Measurements from ENCODE around the gene MEIOSIN. TPM values are rescaled to one million over a fixed set of nuclear protein-coding genes. Genes with fewer than 3 reads are reported as not detected.
"Not testable (repeated sequence)": the region's sequence is repeated elsewhere in the genome, so short reads cannot be mapped to it uniquely, and the experiment has no call there.

The MEIOSIN gene
- total RNA-seq, 1 donor from 2014 or later = not detected

DNA sequence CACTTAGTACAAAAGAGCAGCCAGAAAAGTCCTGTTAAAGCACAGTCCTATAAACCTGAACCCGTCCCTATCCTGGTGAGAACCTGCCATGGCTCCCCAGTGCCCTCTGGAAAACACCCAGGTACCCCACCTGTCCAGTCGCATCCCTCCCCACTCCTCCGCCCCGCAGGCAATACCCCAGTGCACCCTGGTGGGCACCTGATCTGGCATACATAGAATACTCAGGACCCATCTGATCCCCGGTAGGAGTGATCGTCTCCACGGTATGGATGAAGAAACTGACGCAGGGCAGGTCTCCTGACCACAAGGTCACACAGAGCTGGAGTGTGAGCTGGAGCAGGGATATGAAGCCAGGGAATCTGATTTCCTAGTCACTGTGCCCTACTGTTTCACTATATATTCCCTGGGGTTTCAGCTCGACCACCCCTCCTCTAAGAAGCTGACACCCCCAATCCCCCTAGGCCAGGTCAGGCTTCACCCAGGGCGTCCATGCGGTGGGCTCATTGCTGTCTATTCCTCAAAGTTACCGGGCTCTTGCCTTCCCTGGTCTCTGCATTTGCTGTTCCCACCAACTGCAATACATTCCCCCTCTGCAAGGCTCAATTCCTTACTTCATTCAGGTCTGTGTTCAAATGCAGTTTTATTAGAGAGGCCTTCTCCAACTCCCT is 15.1 kb upstream of the MEIOSIN start:
- DNase-seq = peak; percentile 20

DNA sequence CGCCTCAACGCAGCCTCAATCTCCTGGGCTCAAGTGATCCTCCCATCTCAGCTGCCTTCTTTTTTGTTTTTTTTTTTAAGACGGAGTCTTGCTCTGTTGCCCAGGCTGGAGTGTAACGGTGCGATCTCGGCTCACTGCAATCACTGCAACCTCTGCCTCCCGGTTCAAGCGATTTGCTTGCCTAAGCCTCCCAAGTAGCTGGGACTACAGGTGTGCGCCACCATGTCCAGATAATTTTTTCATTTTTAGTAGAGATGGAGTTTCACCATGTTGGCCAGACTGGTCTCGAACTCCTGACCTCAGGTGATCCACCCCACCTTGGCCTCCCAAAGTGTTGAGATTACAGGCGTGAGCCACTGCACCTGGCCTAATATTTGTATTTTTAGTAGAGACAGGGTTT is 13.2 kb upstream of the MEIOSIN start:
- DNase-seq = not testable (repeated sequence)

DNA sequence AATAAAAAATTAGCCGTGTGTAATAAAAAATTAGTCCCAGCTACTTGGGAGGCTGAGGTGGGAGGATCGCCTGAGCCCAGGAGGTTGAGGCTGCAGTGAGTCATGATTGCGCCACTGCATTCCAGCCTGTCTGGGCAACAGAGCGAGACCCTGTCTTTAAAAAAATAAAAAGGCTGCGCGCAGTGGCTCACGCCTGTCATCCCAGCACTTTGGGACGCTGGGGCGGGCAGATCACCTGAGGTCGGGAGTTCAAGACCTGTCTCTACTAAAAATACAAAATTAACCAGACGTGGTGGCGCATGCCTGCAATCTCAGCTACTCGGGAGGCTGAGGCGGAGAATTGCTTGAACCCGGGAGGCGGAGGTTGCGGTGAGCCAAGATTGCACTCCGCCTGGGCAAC is 4.6 kb upstream of the MEIOSIN start:
- not testable (repeated sequence) for DNase-seq

DNA sequence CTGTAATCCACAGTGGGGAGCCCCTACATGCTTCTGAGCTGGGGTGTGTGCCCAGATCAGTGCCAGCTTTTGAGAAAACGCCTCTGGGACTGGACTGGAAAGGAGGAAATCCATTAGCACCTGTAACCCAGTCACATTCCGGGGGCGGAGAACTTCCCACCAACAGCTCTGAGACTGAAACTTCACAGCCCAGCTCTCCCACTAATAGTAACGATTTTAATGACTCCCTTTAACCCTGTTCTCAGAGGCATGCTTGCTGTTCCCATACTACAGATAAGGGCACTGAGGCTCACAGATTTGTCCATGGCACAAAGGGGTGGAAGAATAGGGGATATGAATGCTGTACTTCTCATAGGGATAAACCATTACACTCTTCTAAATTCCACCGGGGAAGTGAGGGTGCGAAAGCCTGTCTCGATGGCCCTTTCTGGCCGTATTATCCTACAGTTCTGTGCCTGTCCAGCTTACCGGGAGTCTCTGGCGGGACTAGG is 3.4 kb upstream of the MEIOSIN start:
- DNase-seq = peak; percentile 55

DNA sequence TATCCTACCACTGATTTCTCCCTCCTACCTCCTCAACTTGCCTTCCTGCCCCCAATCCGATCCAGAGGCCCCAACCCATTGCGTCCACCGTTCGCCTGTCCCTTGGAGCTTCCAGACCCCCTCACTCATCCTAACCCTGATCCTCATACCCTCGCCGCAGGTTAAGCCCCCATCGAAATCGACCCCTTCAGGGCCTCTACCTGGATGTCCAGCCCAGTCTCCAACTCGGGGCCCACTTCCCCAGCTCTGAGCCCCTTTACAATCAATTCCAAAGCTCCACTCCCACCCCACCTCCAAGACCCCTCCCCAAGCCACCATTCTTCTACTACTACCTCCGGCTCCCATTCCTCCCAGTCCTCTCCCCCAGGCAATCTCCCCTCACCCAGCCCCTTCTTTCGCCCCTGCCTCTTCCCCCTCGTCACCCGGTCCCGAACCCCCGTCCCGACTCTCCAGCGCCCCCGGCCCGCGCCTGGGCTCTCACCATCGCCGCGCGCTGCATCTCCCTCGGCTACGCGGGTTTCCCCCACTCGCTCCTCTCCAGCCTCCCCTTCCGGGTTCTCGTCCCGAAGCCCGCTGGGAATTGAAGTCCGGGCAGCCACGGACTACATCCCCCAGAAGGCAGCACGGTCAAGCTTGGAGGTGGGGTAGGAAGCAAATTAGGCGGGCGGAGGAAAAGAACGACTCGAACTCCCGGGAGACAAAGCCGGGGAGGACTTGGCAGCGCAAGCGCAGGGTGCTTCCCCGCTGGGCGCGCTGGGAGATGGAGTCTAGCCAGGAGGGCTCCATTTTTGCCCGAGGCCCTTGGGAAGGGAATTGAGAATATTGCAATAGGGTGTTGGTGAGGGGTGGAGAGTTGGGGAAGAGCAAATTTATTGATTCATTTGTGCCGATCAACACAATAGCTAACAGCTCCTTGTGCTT is 2.6 kb upstream of the MEIOSIN start, which contains the start of gene FBXO46:
TSS of gene FBXO46 (minus strand) at position 529 of the 921 bp plus-strand sequence. CDS start 17,401 bp downstream, outside the sequence.
- peak; percentile 98 for DNase-seq

DNA sequence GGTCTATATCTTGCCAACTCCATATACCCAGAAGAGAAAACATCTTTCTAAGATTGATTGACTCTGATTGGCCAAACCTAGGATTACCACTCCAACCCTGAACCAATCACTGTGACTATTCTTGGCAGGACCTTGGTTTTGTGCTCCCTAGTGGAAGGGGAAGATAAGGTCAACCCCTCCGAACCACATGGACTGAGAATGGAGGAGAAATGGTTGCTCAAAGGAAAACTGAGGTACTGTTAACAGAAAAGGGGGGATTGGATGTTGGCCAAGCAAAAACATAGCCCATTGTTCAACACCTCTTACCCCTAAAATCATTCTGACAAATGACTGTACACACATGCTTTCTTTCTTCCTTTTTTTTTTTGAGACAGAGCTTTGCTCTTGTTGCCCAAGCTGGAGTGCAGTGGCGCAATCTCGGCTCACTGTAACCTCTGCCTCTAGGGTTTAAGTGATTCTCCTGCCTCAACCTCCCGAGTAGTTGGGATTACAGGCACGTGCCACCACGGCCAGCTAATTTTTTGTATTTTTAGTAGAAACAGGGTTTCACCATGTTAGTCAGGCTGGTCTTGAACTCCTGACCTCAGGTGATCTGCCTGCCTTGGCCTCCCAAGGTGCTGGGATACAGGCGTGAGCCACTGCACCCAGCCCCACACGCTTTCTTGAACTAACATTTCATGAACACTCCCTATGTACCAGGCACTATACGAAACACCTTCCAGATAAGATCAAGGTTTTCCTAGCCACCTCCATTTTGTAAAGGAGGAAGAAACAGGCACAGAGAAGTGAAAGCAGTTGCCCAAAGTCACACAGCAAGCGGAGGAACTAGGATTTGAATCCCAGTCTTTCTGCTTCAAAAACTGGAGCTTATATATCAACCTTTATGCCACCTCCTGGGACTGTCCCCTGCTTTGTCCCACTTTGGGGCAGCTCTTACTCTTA is 6.5 kb downstream of the MEIOSIN start:
- no peak for DNase-seq

DNA sequence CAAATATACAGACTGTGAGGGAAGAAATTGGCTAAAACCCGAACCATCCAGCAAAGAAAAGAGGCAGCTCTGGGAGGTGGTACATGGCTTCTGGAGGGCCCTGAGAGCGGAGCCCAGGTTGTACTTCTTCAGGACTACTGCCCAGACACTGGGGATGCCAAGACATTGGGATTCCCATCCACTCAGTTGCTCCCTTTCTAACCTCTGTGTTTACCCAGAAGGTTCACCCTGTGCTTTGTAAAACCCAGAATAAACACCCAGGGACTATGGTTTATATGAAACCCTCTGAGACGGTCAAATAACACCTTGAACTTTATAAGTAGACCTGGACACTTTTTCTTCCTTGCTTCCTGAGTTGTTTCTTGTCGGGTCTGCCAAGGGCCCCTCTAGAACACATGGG is 9.7 kb downstream of the MEIOSIN start:
- DNase-seq = no peak

DNA sequence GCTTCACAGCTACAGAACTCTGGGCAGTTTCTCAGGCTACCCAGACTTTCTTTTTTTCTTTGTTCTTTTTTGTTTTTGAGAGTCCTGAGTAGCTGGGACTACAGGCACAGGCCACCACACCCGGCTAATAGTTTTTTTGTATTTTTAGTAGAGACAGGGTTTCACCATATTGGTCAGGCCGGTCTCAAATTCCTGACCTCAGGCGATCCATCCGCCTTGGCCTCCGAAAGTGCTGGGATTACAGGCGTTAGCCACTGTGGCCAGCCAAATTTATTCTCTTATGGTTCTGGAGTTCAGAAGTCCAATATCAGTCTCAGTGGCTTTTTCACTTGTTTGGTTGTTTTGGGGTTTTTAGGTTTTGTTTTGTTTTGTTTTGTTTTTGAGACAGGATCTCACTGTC is 12.4 kb downstream of the MEIOSIN start:
- DNase-seq = no peak

DNA sequence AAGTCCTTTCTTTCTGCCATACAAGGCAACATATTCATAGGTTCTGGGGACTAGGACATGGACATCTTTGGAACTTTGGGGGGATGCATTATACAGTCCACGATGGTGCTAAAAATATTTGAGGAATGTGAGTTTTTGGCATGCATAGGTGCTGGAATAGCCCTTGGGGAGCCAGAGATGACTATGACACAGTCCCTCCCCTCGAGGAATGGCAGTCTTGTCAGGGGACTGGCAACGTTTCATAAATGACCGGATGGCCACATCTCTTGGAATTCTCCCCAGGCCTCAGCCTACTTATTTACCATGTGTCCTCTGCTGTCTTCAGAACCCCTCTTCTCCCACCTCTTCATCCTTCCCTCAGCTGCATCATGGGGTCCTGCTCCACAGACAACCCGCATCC is 13.6 kb downstream of the MEIOSIN start:
- DNase-seq = no peak

DNA sequence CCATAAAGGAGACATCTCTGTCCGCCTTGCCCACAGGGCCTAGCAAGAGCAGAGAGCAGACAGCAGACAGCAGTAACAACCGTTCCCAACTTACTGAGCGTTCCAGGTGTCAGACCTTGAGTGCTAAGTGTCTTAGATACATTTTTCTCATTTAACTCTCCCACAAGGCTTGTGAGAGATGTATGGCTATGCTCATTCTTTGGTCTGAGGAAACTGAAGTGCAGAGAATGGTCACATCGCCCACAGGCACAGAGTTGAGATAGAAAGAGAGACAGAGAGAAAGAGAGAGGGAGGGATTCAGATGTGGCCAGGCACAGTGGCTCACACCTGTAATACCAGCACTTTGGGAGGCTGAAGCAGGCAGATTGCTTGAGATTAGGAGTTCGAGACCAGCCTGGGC is 14.3 kb downstream of the MEIOSIN start:
- no peak for DNase-seq

DNA sequence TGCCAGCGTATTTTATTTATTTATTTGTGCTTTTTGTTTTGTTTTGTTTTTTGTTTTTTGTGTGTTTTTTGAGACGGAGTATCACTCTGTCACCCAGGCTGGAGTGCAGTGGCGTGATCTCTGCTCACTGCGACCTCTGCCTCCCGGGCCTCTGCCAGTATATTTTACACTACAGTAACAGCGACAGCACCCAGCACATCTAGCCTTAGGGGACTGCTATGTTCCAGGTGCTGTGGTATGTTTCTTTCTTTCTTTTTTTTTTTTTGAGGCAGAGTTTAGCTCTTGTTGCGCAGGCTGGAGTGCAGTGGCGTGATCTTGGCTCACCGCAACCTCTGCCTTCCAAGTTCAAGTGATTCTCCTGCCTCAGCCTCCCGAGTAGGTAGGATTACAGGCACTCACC is 18.2 kb downstream of the MEIOSIN start:
- not testable (repeated sequence) for DNase-seq

DNA sequence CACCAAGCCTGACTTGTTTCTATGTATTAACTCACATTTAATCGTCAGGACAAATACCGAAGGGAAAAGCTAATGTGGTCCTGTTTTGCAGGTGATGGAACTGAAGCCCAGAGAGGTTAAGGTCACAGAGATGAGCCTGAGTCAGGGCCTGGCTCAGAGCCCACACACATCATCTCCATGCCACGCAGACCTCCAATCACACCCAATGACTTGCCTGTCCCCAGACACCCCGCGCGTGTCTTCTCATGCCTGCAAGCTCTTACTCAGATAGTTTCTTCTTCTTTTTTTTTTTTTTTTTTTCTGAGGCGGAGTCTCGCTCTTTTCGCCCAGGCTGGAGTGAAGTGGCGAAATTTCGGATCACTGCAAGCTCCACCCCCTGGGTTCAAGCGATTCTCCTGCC is 19.4 kb downstream of the MEIOSIN start:
- no peak for DNase-seq

DNA sequence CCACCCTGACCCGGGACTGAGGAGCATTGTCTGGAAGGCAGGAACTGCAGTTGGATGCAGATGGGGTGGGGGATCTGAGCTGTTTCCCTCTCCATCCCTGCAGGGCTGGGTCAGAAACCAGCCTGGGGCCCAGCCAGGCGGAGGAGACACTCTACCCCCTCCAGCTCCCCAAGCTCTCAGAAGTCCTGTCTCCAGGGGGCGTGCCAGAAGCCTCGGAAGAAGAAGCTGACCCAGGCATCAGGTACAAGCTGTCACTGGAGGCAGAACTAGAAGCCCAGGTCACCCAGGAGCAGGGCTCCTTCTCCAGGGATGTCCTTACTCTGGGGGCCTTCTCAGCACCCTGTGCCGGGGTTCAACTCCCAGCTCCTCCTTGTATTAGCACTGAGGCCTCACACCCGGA is 20.3 kb downstream of the MEIOSIN start:
- no peak for DNase-seq

DNA sequence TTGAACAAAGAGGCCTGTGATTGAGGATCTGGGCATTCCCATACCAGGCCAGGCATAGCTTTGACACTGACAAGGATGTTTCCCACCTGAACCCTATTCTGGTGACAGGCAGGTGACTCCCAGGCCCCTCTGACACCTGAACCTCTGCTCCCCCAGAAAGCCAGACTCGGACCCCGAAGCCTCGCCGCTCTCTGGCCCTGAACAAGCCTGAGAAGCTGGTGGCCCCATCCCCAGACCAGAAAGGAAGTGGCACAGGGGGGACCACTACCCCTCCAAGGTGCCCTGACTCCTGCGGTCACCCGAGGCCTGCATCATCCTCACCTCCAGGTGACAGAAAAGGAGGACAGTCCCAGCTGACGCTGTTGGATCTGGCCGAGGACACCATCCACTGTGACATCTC is 21.1 kb downstream of the MEIOSIN start:
- DNase-seq = no peak

DNA sequence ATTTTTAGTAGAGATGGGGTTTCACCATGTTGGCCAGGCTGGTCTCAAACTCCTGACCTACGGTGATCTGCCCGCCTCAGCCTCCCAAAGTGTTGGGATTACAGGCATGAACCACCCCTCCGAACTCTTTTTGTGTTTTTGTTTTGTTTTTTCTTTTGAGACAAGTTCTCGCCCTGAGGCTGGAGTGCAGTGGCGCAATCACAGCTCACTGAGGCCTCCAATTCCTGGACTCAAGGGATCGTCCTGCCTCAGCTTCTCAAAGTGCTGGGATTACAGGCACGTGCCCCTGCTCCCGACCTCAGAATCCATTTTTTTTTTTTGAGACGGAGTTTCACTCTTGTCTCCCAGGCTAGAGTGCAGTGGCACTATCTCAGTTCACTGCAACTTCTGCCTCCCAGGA is 24.5 kb downstream of the MEIOSIN start:
- no peak for DNase-seq

DNA sequence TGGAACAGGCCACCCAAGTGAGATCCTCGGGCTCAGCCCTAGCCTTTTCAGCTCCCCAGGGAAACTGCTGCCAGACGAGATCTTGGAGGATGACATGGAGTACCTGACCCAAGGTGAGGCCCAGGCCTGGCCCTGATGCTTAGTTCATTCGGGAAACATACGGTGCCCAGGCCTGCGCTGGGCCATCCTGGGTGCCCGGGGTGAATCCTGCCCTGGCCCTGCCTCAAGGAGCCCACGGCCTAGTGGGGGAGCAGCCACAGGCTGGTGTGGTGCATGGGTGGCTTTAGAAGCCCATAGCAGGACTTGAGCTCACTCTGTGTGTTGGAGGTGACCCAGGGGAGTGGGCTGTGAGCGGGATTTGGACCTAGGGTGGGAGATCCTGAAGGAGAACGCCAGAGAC is 25.7 kb downstream of the MEIOSIN start:
- DNase-seq = no peak

DNA sequence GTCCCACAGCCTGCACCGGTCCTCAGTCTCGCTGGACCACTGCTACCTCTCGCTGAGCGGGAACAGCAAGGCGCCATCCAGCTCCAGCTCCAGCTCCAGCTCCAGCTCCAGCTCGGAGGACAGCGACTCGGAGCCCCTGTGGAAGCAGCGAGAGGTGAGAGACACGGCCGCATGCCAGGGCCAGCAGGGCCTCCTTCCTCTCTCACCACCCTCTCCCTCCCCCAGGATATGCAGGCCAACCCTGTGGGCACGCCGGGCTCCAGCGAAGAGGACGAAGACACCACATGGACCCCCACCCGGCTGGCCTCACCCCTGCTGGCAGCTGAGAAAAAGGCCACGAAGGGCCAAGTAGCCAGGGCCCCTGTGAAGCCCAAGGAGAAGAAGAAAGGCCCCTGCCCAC is 28.5 kb downstream of the MEIOSIN start:
- DNase-seq = no peak

DNA sequence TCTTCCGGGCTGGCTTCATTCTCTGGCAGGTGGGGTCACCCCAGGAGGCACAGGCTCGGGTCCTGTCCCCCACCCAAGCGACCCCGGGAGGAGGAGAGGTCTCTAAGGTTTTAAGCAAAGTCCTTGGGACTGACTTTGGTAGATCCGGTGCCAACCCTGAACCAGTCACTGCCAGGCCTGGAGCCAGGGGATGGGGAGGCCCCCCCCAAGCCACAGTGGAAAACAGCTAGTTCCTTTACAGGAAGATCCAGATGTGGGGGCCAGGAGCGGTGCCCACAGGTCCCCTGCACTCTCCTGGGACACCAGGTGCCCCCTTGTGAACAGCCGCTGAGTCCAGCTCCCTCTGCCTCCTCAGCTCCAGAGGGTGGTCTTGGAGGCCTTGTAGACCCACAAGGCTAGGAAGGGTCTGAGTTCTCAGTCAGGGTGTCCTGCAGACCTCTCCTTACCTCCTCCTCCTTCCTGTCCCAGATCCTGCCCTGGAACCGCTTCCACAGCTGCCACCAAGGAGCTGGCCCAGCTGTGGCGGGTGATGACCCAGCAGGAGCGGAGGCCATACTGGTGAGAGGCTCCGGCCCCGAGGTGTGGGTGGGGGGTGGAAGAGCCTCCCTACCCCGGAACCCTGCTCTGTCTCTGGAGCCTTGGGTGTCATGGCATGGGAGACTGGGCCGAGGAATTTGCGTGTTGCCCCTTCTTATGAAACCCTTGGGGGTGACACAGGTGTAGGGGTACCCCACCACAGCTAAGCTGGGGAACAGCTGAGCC is 29.8 kb downstream of the MEIOSIN start:
- DNase-seq = no peak

DNA sequence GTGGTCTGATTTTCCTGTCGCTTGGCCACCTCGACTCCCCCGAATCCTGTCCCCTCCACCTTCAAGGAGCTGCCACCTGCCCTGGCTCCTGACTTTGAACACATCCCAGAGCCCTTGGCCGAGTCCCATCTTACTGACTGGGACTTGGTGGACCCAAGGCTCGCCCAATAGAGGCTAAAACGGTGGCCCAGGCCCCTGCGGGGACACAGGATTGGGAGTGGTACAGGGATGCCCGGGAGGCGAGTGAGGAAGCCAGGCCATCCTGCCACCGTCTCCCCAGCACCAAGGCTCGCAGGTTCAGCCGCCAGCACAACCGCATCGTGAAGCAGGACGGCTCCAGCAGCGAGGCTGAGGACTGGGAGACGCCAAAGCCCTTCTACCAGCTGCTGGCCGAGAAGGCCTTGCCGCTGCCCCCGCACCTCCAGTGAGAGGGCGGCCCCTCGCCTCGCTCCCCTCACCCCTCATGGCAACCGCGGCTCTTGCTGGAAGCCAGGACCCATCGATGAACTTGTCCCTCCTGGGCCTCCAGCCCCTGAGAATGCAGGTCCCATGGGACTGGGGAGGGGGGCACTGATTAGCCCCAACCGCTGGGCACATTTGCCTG is 30.6 kb downstream of the MEIOSIN start:
- no peak for DNase-seq

DNA sequence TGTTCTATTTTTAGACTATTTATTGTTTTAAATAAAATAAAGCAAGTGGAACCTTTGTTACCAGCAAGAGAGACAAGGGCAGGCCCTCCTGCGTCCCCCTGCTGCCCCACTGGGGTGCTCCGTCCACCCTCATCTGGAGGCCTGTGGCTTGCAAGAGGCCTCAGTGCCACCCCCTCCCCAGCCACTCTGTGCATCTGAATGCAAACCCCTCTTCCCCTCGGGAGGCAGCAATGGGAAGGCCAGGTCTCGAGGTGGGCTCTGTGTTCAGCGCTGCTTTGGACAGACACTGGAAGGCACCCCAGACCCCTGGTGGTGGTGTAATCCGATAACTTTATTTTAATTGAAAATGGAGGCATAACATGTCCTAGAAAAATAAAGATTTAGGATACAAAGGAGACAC is 31.2 kb downstream of the MEIOSIN start:
- DNase-seq = no peak

DNA sequence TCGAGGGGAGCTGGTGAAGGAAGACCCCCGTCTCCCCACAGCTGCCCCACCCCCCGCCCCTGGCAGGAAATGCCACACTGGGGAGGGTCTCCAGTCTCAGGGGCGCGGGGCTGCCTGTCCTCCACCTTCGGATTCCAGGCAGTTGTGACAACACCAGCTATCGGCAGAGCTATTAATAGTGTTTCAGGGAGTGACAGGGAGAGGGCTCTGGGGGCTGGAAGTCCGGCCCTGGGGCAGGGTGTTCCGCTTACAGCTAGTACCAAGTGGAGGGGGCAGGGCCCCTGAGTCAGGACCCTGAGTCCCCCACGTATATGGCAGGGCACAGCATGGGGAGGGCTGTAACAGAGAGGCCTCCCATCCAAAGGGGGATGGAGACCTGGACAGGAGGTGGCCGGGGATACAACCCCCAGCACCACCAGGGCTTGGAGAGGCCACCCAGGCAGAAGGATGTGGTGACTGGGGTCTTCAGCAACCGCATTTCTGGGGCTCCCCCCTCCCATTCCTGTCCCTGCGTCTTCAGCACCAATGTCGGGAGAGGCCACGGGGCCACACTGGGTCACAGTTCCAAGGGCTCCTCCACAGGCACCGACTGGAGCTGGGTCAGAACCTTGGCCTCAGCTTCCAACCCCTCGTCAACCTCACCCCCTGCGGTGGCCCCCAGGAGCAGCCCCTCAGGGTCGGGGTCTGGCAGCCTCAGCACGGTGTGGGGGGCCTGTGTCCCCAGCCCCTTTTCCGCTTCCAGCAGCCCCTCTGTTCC is 31.9 kb downstream of the MEIOSIN start:
- DNase-seq = no peak
